ENCODE data around the gene CLMN.

CLMN gene

GRCh38 chr14:95335071-95335470 lies 15.4 kb upstream of the CLMN start:
- TF ChIP-seq CTCF (conservative IDR thresholded peaks at IDR 0.05), result no peak
- H3K27ac ChIP-seq, result no peak overlapping the region

- TF ChIP-seq CTCF (conservative IDR thresholded peaks at IDR 0.05), result no peak
Measured at GRCh38 chr14:95334044-95334443, 14.3 kb upstream of the CLMN start.

GRCh38 chr14:95332641-95333040 lies 12.9 kb upstream of the CLMN start:
- no peak for TF ChIP-seq CTCF (conservative IDR thresholded peaks at IDR 0.05)
- no peak overlapping the region for H3K27ac ChIP-seq

More at GRCh38 chr14:95334044-95334443, 14.3 kb upstream of the CLMN start:
- H3K27ac ChIP-seq, result no peak overlapping the region

GRCh38 chr14:95331708-95332408 lies 12.2 kb upstream of the CLMN start:
- H3K27ac ChIP-seq, result no peak overlapping the region
- TF ChIP-seq CTCF (conservative IDR thresholded peaks at IDR 0.05), result no peak

- H3K27ac ChIP-seq, result no peak overlapping the region
- no peak for TF ChIP-seq CTCF (conservative IDR thresholded peaks at IDR 0.05)
Measured at GRCh38 chr14:95330591-95331370, 11.1 kb upstream of the CLMN start.

GRCh38 chr14:95329941-95330340 lies 10.2 kb upstream of the CLMN start:
- H3K27ac ChIP-seq, result peak overlapping the region; percentile 32; the same call in 1 of the 2 replicates
- no peak for TF ChIP-seq CTCF (conservative IDR thresholded peaks at IDR 0.05)

GRCh38 chr14:95328729-95329503 lies 9.2 kb upstream of the CLMN start:
- H3K27ac ChIP-seq, result peak overlapping the region; percentile 32
- TF ChIP-seq CTCF (conservative IDR thresholded peaks at IDR 0.05), result no peak

All from VCaP (cell line).